IMR-90 (cell line): ENCODE data around the gene AJAP1. TPM values are rescaled to one million over a fixed set of nuclear protein-coding genes. Genes with fewer than 3 reads are reported as not detected.

ENCODE experiments used
- ATAC-seq: fragments of 200-7000 bp; cut with Tn5 transposase; 2 replicates; pipeline ENCODE4 v1.9.1; 2020; ENCODE audit warnings: low read depth, mild to moderate bottlenecking, moderate library complexity
- BruUV-seq: library from RNA; stranded (reverse); fragments of 400-500 nt; replicated peaks from 2 replicates; lab custom pipeline; 2021; lab: Mats Ljungman, UMichigan
- CTCF ChIA-PET: fragments of 300-600 bp; formaldehyde crosslinking; extraction: SDS; loops from one replicate; lab custom pipeline; 2021; ENCODE audit warnings: antibody characterized with exemption; lab: Yijun Ruan, JAX
- POLR2A ChIA-PET: fragments of 300-600 bp; sonication (Branson Sonifier 250); formaldehyde crosslinking; loops from one replicate; lab custom pipeline; 2022; ENCODE audit warnings: antibody characterized with exemption; ENCODE audit not compliant: unreplicated experiment; lab: Charles Lee
- DNase-seq: peaks from one replicate; pipeline ENCODE4 v3.0.0; 2013
- H2AFZ ChIP-seq: replicated peaks from 2 replicates; pipeline ENCODE3; 2013; ENCODE audit warnings: low read length, mild to moderate bottlenecking; ENCODE audit not compliant: poor library complexity
- H2AK5ac ChIP-seq: 2 replicates; pipeline ENCODE4 v1.6.1; 2013; ENCODE audit warnings: low read depth, low read length, inconsistent platforms
- H2AK9ac ChIP-seq: replicated peaks from 2 replicates; pipeline ENCODE3; 2013; ENCODE audit warnings: mild to moderate bottlenecking, low read depth, low read length, moderate library complexity; ENCODE audit not compliant: poor library complexity
- H2BK120ac ChIP-seq: 2 replicates; pipeline ENCODE4 v1.6.1; 2013; ENCODE audit warnings: low read depth, low read length, inconsistent platforms
- H2BK15ac ChIP-seq: 3 replicates; pipeline ENCODE4 v1.6.1; 2013; ENCODE audit warnings: low read depth, low read length, inconsistent platforms
- H2BK20ac ChIP-seq: 2 replicates; pipeline ENCODE4 v1.6.1; 2013; ENCODE audit warnings: low read depth, mild to moderate bottlenecking, inconsistent platforms, low read length, moderate library complexity
- H2BK5ac ChIP-seq: 2 replicates; pipeline ENCODE4 v1.6.1; 2013; ENCODE audit warnings: mild to moderate bottlenecking, low read depth, low read length, inconsistent platforms; ENCODE audit not compliant: poor library complexity, severe bottlenecking
- H3K14ac ChIP-seq: replicated peaks from 2 replicates; pipeline ENCODE4 v1.6.1; 2013; ENCODE audit warnings: low read depth, low read length, inconsistent platforms
- H3K18ac ChIP-seq: 2 replicates; pipeline ENCODE4 v1.6.1; 2013; ENCODE audit warnings: low read depth, low read length, control low read depth
- H3K23ac ChIP-seq: 2 replicates; pipeline ENCODE4 v1.6.1; 2013; ENCODE audit warnings: low read depth, low read length, inconsistent platforms
- H3K27ac ChIP-seq: 2 replicates; pipeline ENCODE4 v1.5.1; 2013; ENCODE audit warnings: mild to moderate bottlenecking, control low read depth, low read length; ENCODE audit not compliant: insufficient read depth
- H3K27me3 ChIP-seq: 2 replicates; pipeline ENCODE4 v1.6.1; 2013; ENCODE audit warnings: low read length; ENCODE audit not compliant: control insufficient read depth, insufficient read depth
- H3K36me3 ChIP-seq: 2 replicates; pipeline ENCODE4 v1.6.1; 2013; ENCODE audit warnings: low read length, mixed read lengths; ENCODE audit not compliant: control insufficient read depth, insufficient read depth
- H3K4ac ChIP-seq: 2 replicates; pipeline ENCODE4 v1.6.1; 2013; ENCODE audit warnings: low read depth, low read length, inconsistent platforms
- H3K4me1 ChIP-seq: 2 replicates; pipeline ENCODE4 v1.6.1; 2013; ENCODE audit warnings: low read length, mixed read lengths; ENCODE audit not compliant: control insufficient read depth, insufficient read depth
- H3K4me2 ChIP-seq: 2 replicates; pipeline ENCODE4 v1.6.1; 2013; ENCODE audit warnings: low read depth, mild to moderate bottlenecking, control low read depth, low read length, moderate library complexity
- H3K4me3 ChIP-seq: 2 replicates; pipeline ENCODE4 v1.5.1; 2013; ENCODE audit warnings: low read depth, mild to moderate bottlenecking, control low read depth, low read length, moderate library complexity; ENCODE audit not compliant: insufficient read depth
- H3K56ac ChIP-seq: 2 replicates; pipeline ENCODE4 v1.6.1; 2013; ENCODE audit warnings: low read length, inconsistent platforms; ENCODE audit not compliant: insufficient read depth; ENCODE audit errors: extremely low read depth
- H3K79me1 ChIP-seq, 2 experiments: 2 replicates each; pipeline ENCODE4 v1.6.1; 2013; ENCODE audit warnings: low read length in 2 of 2, inconsistent platforms in 1 of 2, low read depth in 1 of 2
- H3K9ac ChIP-seq: 2 replicates; pipeline ENCODE4 v1.6.1; 2013; ENCODE audit warnings: low read depth, low read length, control low read depth
- H3K9me1 ChIP-seq: 2 replicates; pipeline ENCODE4 v1.6.1; 2013; ENCODE audit warnings: low read length, inconsistent platforms; ENCODE audit not compliant: insufficient read depth
- H3K9me3 ChIP-seq: 2 replicates; pipeline ENCODE4 v1.6.1; 2013; ENCODE audit warnings: low read length; ENCODE audit not compliant: control insufficient read depth, insufficient read depth
- H4K20me1 ChIP-seq: 2 replicates; pipeline ENCODE4 v1.6.1; 2013; ENCODE audit warnings: low read length, inconsistent platforms; ENCODE audit not compliant: insufficient read depth
- H4K5ac ChIP-seq: 2 replicates; pipeline ENCODE4 v1.6.1; 2013; ENCODE audit warnings: mild to moderate bottlenecking, low read depth, low read length, control low read depth
- H4K8ac ChIP-seq, 2 experiments: 2 replicates each; pipeline ENCODE4 v1.6.1; 2013; ENCODE audit warnings: low read depth in 2 of 2, low read length in 2 of 2, control low read depth in 1 of 2, inconsistent platforms in 1 of 2
- H4K91ac ChIP-seq: 2 replicates; pipeline ENCODE4 v1.6.1; 2013; ENCODE audit warnings: low read depth, low read length, inconsistent platforms; ENCODE audit not compliant: insufficient read depth
- ELK1 ChIP-seq: fragments of 150-350 bp; IDR thresholded peaks from 2 replicates; pipeline ENCODE4 v1.6.1; 2016; ENCODE audit warnings: low read depth, mild to moderate bottlenecking, low read length, moderate library complexity, borderline replicate concordance
- NFE2L2 ChIP-seq: fragments of 150-350 bp; IDR thresholded peaks from 2 replicates; pipeline ENCODE4 v1.6.1; 2016; ENCODE audit warnings: low read depth, mild to moderate bottlenecking, low read length
- RCOR1 ChIP-seq: IDR thresholded peaks from 2 replicates; pipeline ENCODE4 v1.6.1; 2012; ENCODE audit warnings: mild to moderate bottlenecking, low read length, improper control_type of control experiment; ENCODE audit not compliant: insufficient replicate concordance
- USF2 ChIP-seq: fragments of 150-350 bp; IDR thresholded peaks from 2 replicates; pipeline ENCODE4 v1.6.1; 2017; ENCODE audit warnings: mild to moderate bottlenecking, antibody characterized with exemption, low read length, low read depth
- WGBS, 2 experiments: methylation state at CpG; one replicate each; pipeline versions ENCODE4 v1.1.5 to v1.1.7; 2013; ENCODE audit warnings: missing lambda C conversion rate in 2 of 2; ENCODE audit not compliant: insufficient read length in 1 of 2; ENCODE audit errors: extremely low coverage in 2 of 2; 5-methylcytosine and 5-hydroxymethylcytosine counted together
- dilution Hi-C: fragments of 300-500 bp; cut with HindIII; formaldehyde crosslinking; loops from one replicate; pipeline ENCODE4 v1.14.3; 2018; ENCODE audit warnings: low sequenced_read_pairs; ENCODE audit not compliant: unreplicated experiment
- in situ Hi-C: fragments of 300-500 bp; cut with MboI; formaldehyde crosslinking; loops from 3 replicates; pipeline ENCODE4 v1.14.3; 2019; ENCODE audit warnings: low sequenced_read_pairs, inconsistent platforms, mixed read lengths
- intact Hi-C: fragments of 100-400 bp; cut with micrococcal nuclease; formaldehyde crosslinking; loops from 2 replicates; pipeline ENCODE4 v1.10.0; 2022
- polyA plus RNA-seq, 3 experiments: library from polyadenylated mRNA; depleted of rRNA; stranded (reverse); fragments of >200 nt; gene quantifications; 2 replicates each; pipeline ENCODE4 v1.2.3, GENCODE V29; 2012; ENCODE audit warnings: low replicate concordance in 1 of 3
- total RNA-seq: library from RNA; depleted of rRNA; stranded (reverse); fragments of >200 nt; gene quantifications from 2 replicates; pipeline ENCODE4 v1.2.3, GENCODE V29; 2012

AJAP1 gene
- total and polyA plus RNA-seq, 2 of the 4 experiments (the other 2 are of a cell fraction), result under 0.01 to 0.02 TPM

- Histone ChIP-seq H3K56ac (no peak overlapping the region), H2BK20ac (no peak overlapping the region), H4K8ac (no peak overlapping the region), H3K79me1 (no peaks in the 10 kb centered on the region), H3K36me3 (no peaks in the 10 kb centered on the region), H3K27ac (no peak overlapping the region), H4K91ac (no peak overlapping the region), H3K4me1 (no peaks in the 10 kb centered on the region), H3K9me1 (no peaks in the 10 kb centered on the region), H3K9ac (no peak overlapping the region), H2AK5ac (no peak overlapping the region), H4K5ac (no peak overlapping the region), H3K27me3 (no peaks in the 10 kb centered on the region), H3K18ac (no peak overlapping the region), H3K14ac (no peak overlapping the region), H2BK5ac (no peak overlapping the region), H2AFZ (no peak overlapping the region), H3K9me3 (peaks cover 56% of the 10 kb centered on the region), H3K4ac (no peak overlapping the region), H3K23ac (no peak overlapping the region), H2AK9ac (no peak overlapping the region), H3K4me3 (no peak overlapping the region), H2BK120ac (no peak overlapping the region), H3K4me2 (no peak overlapping the region), H4K20me1 (no peaks in the 10 kb centered on the region; the same call in 1 of the 2 replicates), H2BK15ac (no peak overlapping the region)
- ChIA-PET POLR2A (no interaction called here), CTCF (no interaction called here)
- in situ Hi-C loops (no loop called here), intact Hi-C loops (no loop called here), dilution Hi-C loops (no loop called here)
- TF ChIP-seq ELK1, result no peak
- TF ChIP-seq RCOR1, result no peak
- TF ChIP-seq USF2, result no peak
- TF ChIP-seq NFE2L2, result no peak
- no peak for ATAC-seq
- BruUV-seq, result no TSS peak
- DNase-seq, result no peak
- WGBS, 2 experiments, result 0% methylated on average over 1 of the region's 7 CpGs; no CpG with 5 or more reads in 1 of the 2 experiments
These were observed 91.2 kb downstream of the AJAP1 start for GRCh38 chr1:4745560-4745959.
